Kidney epithelial cell (primary cell): ENCODE data around the gene CDHR3. TPM values are rescaled to one million over a fixed set of nuclear protein-coding genes. Genes with fewer than 3 reads are reported as not detected.
"Not testable (repeated sequence)": the region's sequence is repeated elsewhere in the genome, so short reads cannot be mapped to it uniquely, and the experiment has no call there.

Source experiments
- DNase-seq: peaks from one replicate; pipeline ENCODE4 v3.0.0-alpha.2; 2010; ENCODE audit warnings: low read depth
- H3K27me3 ChIP-seq: 2 replicates; pipeline ENCODE4 v1.6.0; 2011; ENCODE audit warnings: low read length; ENCODE audit not compliant: control insufficient read depth, insufficient read depth
- H3K36me3 ChIP-seq: 2 replicates; pipeline ENCODE4 v1.5.1; 2011; ENCODE audit warnings: low read length; ENCODE audit not compliant: control insufficient read depth, insufficient read depth
- H3K4me3 ChIP-seq: 2 replicates; pipeline ENCODE4 v1.5.1; 2011; ENCODE audit warnings: low read depth, mild to moderate bottlenecking, control low read depth, low read length
- CTCF ChIP-seq: IDR thresholded peaks from 2 replicates; pipeline ENCODE4 v1.5.1; 2011; ENCODE audit warnings: mild to moderate bottlenecking, moderate library complexity, low read length, control low read depth, inconsistent platforms; ENCODE audit not compliant: insufficient read depth, poor library complexity, severe bottlenecking
- total RNA-seq: library from RNA; depleted of rRNA; stranded (reverse); fragments of >200 nt; gene quantifications from 2 replicates; pipeline ENCODE4 v1.2.3, GENCODE V29; 2015

The CDHR3 gene
- total RNA-seq, 1 donor from 2014 or later: 0.96 TPM

GRCh38 chr7:105954711-105955110 is 8.4 kb upstream of the CDHR3 start:
- Histone ChIP-seq H3K36me3 (no peaks in the 10 kb centered on the region), H3K4me3 (no peak overlapping the region), H3K27me3 (no peaks in the 10 kb centered on the region)
- TF ChIP-seq CTCF: no peak
- DNase-seq: no peak

- not testable (repeated sequence) for DNase-seq, H3K36me3 ChIP-seq, H3K4me3 ChIP-seq, H3K27me3 ChIP-seq
Measured at GRCh38 chr7:105955651-105956466, 7.2 kb upstream of the CDHR3 start.

GRCh38 chr7:105958012-105958411 is 5.1 kb upstream of the CDHR3 start:
- H3K27me3 ChIP-seq: peaks cover 6% of the 10 kb centered on the region
- TF ChIP-seq CTCF: no peak
- no peaks in the 10 kb centered on the region for H3K36me3 ChIP-seq
- no peak overlapping the region for H3K4me3 ChIP-seq
- no peak for DNase-seq

DNA sequence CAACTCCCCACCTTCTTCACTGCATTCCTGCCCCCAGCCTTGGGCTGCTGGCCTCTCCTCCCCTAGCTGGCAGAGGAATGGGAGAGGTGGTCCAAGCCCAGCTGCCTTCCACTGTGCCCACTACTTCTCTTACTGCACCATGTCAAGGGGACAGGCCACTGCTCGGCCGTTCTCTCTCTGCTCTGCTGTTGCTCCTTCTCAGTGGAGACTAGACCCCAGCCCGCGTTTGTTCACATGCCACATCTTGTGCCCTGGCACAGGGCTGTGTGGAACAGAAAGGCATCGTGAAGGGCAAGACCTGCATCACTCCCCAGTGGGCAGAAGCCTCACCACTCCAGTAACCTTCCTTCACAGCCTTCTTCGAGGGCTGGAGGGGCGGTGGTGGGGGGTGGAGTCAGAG is 711 bp upstream of the CDHR3 start:
- Histone ChIP-seq H3K4me3 (no peak overlapping the region), H3K27me3 (peaks cover 6% of the 10 kb centered on the region), H3K36me3 (no peaks in the 10 kb centered on the region)
- no peak for TF ChIP-seq CTCF
- no peak for DNase-seq

- no peaks in the 10 kb centered on the region for H3K27me3 ChIP-seq
- no peak overlapping the region for H3K4me3 ChIP-seq
- TF ChIP-seq CTCF: no peak
- DNase-seq: no peak
- no peaks in the 10 kb centered on the region for H3K36me3 ChIP-seq
Measured at GRCh38 chr7:105971845-105972244, 8.8 kb downstream of the CDHR3 start.

DNA sequence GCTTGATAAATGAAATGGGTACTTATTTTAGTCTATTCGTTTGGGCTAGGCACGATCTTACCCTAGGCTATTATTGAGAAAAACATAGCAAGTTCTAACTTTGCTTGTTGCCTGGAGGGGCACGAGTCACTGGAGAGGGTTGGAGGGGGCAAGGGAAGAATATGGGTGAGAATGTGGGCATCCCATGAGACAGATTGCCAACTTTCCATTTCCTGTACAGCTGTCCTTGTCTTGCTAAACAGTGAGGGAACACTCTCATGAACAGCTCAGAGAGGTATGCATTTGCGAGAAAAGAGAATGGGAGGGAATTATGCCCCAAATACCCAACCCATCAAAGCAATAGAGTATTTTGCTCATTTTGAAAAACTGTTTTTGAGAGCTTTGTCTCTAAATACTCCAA is 9.2 kb downstream of the CDHR3 start:
- no peak for DNase-seq
- no peak for TF ChIP-seq CTCF

More for the DNA sequence above, 9.2 kb downstream of the CDHR3 start:
- Histone ChIP-seq H3K27me3 (no peaks in the 10 kb centered on the region), H3K4me3 (no peak overlapping the region), H3K36me3 (no peaks in the 10 kb centered on the region)
